Thyroid gland (tissue), 4 donors: ENCODE measurements around the gene GALR1.

Source experiments
- CTCF ChIP-seq, 6 experiments: fragments of 200-600 bp in 3 of 6; fragments of 450-650 bp in 3 of 6; sonication (generic) in 3 of 6; IDR thresholded peaks; one replicate each; pipeline ENCODE4 v1.5.1; 2016 to 2019; ENCODE audit warnings: antibody characterized with exemption in 6 of 6, mild to moderate bottlenecking in 2 of 6, inconsistent platforms in 1 of 6, moderate library complexity in 1 of 6
- POLR2A ChIP-seq, 2 donors: fragments of 450-650 bp; IDR thresholded peaks; one replicate each; pipeline ENCODE4 v1.6.1; 2017; ENCODE audit warnings: antibody characterized with exemption in 2 of 2, mild to moderate bottlenecking in 2 of 2, moderate library complexity in 1 of 2

GRCh38 chr18:77320971-77321559 lies 71.4 kb downstream of the GALR1 start:
- TF ChIP-seq CTCF (IDR thresholded peaks at IDR 0.05) = no peak
- TF ChIP-seq POLR2A (IDR thresholded peaks at IDR 0.05) = no peak
